HEK293 (cell line): Measurements from ENCODE around the gene ANXA3.

Source experiments
- BCL11A ChIP-seq: fragments of 450-650 bp; formaldehyde crosslinking; IDR thresholded peaks from 2 replicates; pipeline ENCODE4 v1.5.1; 2016; ENCODE audit warnings: low read depth, missing biosample characterization, missing genetic modification characterization
- ZBTB20 ChIP-seq: fragments of 450-650 bp; formaldehyde crosslinking; IDR thresholded peaks from 2 replicates; pipeline ENCODE4 v1.5.1; 2016; ENCODE audit warnings: missing biosample characterization, missing genetic modification characterization
- ZEB2 ChIP-seq: fragments of 450-650 bp; formaldehyde crosslinking; IDR thresholded peaks from 2 replicates; pipeline ENCODE4 v1.5.1; 2016; ENCODE audit warnings: missing biosample characterization, missing genetic modification characterization
- ZNF121 ChIP-seq: fragments of 450-650 bp; formaldehyde crosslinking; IDR thresholded peaks from 2 replicates; pipeline ENCODE4 v1.5.1; 2016; ENCODE audit warnings: missing biosample characterization, missing genetic modification characterization
- ZNF138 ChIP-seq: fragments of 450-650 bp; formaldehyde crosslinking; IDR thresholded peaks from 2 replicates; pipeline ENCODE4 v1.5.1; 2016; ENCODE audit warnings: missing biosample characterization, missing genetic modification characterization, borderline replicate concordance
- ZNF169 ChIP-seq: fragments of 450-650 bp; formaldehyde crosslinking; IDR thresholded peaks from 2 replicates; pipeline ENCODE4 v1.5.1; 2016; ENCODE audit warnings: missing biosample characterization, missing genetic modification characterization
- ZNF404 ChIP-seq: fragments of 450-650 bp; formaldehyde crosslinking; IDR thresholded peaks from 2 replicates; pipeline ENCODE4 v1.5.1; 2017; ENCODE audit warnings: missing biosample characterization, missing genetic modification characterization
- ZNF423 ChIP-seq: fragments of 450-650 bp; formaldehyde crosslinking; IDR thresholded peaks from 2 replicates; pipeline ENCODE4 v1.5.1; 2016; ENCODE audit warnings: missing biosample characterization, missing genetic modification characterization
- ZNF654 ChIP-seq: fragments of 450-650 bp; formaldehyde crosslinking; IDR thresholded peaks from 2 replicates; pipeline ENCODE4 v1.5.1; 2016; ENCODE audit warnings: low read depth, missing biosample characterization, missing genetic modification characterization
- TF ChIP-seq, protein P1 (sequence below): fragments of 450-650 bp; formaldehyde crosslinking; IDR thresholded peaks from 2 replicates; pipeline ENCODE4 v1.5.1; 2016; ENCODE audit warnings: missing biosample characterization, missing genetic modification characterization
- TF ChIP-seq, protein P2 (sequence below): fragments of 450-650 bp; formaldehyde crosslinking; IDR thresholded peaks from 2 replicates; pipeline ENCODE4 v1.5.1; 2016; ENCODE audit warnings: missing biosample characterization, missing genetic modification characterization
- TF ChIP-seq, protein P3 (sequence below): fragments of 450-650 bp; formaldehyde crosslinking; IDR thresholded peaks from 2 replicates; pipeline ENCODE4 v1.5.1; 2016; ENCODE audit warnings: missing biosample characterization, missing genetic modification characterization, low read depth

DNA sequence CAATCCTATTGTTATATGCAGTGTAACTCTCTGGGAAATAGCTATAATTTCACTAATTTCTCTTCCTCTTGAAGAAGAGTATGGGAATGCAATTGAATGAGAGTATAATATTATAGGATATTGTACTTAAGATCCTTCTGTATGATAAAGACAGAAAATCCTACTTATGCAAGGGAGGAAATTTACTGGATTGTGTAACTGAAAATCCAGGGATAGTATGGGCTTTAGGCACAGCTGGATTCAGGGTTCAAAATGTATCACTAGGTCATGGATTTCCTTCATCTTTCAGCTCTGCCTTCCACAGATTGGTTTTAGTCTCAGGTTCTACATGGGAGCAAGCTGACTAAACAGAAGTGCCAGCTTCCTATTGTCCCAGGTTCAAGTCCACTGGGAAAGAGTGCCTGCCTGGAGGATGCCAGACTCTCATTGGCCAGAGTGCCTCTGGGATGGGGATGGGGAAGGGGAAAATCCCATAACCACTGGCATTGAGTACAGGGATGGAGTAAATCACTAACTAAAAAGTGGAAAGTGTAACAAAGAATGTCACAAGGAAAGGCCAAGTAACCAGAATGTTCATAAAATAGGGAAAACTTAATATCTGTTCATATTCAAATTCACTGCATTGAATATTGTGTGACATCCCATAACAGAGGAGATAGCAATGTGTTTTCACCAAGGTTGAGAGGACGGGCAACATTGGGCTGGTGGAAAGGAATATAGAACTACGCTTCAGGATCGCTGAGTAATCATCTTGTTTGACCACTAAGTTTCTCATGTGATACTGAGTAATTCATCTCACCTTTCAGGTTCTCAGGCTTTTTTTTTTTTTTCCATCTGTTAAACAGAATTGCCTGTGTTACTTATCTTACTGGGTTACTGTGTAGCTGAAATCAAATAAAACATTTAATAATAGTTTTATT lies 75.7 kb downstream of the ANXA3 start:
- TF ChIP-seq, protein P1, sequence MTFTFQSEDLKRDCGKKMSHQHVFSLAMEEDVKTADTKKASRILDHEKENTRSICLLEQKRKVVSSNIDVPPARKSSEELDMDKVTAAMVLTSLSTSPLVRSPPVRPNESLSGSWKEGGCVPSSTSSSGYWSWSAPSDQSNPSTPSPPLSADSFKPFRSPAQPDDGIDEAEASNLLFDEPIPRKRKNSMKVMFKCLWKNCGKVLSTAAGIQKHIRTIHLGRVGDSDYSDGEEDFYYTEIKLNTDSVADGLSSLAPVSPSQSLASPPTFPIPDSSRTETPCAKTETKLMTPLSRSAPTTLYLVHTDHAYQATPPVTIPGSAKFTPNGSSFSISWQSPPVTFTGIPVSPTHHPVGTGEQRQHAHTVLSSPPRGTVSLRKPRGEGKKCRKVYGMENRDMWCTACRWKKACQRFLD: no peak
- no peak for TF ChIP-seq BCL11A (tag by site-specific recombination)
- TF ChIP-seq, protein P2, sequence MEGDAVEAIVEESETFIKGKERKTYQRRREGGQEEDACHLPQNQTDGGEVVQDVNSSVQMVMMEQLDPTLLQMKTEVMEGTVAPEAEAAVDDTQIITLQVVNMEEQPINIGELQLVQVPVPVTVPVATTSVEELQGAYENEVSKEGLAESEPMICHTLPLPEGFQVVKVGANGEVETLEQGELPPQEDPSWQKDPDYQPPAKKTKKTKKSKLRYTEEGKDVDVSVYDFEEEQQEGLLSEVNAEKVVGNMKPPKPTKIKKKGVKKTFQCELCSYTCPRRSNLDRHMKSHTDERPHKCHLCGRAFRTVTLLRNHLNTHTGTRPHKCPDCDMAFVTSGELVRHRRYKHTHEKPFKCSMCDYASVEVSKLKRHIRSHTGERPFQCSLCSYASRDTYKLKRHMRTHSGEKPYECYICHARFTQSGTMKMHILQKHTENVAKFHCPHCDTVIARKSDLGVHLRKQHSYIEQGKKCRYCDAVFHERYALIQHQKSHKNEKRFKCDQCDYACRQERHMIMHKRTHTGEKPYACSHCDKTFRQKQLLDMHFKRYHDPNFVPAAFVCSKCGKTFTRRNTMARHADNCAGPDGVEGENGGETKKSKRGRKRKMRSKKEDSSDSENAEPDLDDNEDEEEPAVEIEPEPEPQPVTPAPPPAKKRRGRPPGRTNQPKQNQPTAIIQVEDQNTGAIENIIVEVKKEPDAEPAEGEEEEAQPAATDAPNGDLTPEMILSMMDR (tag by site-specific recombination): no peak
- TF ChIP-seq ZNF404 (tag by site-specific recombination): no peak
- TF ChIP-seq ZNF423 (tag by site-specific recombination): no peak
- no peak for TF ChIP-seq ZEB2
- no peak for TF ChIP-seq ZNF138 (tag by site-specific recombination)
- TF ChIP-seq, protein P3, sequence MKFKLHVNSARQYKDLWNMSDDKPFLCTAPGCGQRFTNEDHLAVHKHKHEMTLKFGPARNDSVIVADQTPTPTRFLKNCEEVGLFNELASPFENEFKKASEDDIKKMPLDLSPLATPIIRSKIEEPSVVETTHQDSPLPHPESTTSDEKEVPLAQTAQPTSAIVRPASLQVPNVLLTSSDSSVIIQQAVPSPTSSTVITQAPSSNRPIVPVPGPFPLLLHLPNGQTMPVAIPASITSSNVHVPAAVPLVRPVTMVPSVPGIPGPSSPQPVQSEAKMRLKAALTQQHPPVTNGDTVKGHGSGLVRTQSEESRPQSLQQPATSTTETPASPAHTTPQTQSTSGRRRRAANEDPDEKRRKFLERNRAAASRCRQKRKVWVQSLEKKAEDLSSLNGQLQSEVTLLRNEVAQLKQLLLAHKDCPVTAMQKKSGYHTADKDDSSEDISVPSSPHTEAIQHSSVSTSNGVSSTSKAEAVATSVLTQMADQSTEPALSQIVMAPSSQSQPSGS (tag by site-specific recombination): no peak
- TF ChIP-seq ZBTB20 (tag by site-specific recombination): no peak
- no peak for TF ChIP-seq ZNF121 (tag by site-specific recombination)
- no peak for TF ChIP-seq ZNF169 (tag by site-specific recombination)
- TF ChIP-seq ZNF654 (tag by site-specific recombination): no peak
